ENCODE measurements around the gene LPAR2. TPM values are rescaled to one million over a fixed set of nuclear protein-coding genes. Genes with fewer than 3 reads are reported as not detected.

LPAR2 gene
- total and polyA plus RNA-seq, 2 experiments from 2014 or later = 39.4 to 63.1 TPM

DNA sequence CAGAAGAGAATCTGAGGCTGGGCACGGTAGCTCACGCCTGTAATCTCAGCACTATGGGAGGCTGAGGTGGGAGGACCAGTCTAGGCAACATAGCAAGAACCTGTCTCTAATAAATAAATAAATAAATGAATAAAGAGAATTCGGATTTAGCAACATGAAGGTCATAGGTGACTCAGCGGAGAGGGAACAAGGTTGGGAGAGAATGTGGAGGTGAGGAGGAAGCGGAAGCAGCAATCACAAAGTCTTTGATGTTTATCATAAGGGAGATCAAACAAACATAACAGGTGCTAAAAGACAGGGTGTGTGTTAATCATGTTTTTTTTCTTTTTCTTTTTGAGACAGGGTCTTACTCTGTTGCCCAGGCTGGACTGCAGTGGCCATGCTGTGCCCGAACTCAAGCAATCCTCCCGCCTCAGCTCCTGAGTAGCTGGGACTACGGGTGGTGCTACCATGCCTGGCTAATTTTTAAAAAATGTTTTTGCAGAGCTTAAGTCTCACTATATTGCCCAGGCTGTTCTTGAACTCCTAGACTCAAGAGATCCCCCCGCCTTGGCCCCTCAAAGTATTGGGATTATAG lies 25.8 kb downstream of the LPAR2 start:
- TF ChIP-seq CREB1 (CRISPR knock-in tag; IDR thresholded peaks at IDR 0.05; ENCODE audit: low read depth) = no peak
- no peak for TF ChIP-seq POLR2AphosphoS5 (IDR thresholded peaks at IDR 0.05; ENCODE audit: low read depth)
- Histone ChIP-seq H3K4me2 (0 out of 2 replicates have a peak overlapping the region, but pooled peaks have one; percentile 16), H2AFZ (no peak overlapping the region), H3F3A (replicated peaks; ENCODE audit: low read depth) (no peaks in the 10 kb centered on the region), H3K79me2 (replicated peaks; ENCODE audit: insufficient read depth) (no peaks in the 10 kb centered on the region), H3K27me3 (ENCODE audit: insufficient read depth) (no peaks in the 10 kb centered on the region), H3K4me1 (ENCODE audit: insufficient read depth) (peaks cover 16% of the 10 kb centered on the region; the same call in 1 of the 2 replicates), H3K4me3 (no peak overlapping the region), H3K36me3 (ENCODE audit: insufficient read depth) (no peaks in the 10 kb centered on the region), H3K27ac (ENCODE audit: low read depth) (peak overlapping the region; percentile 57; the same call in 1 of the 2 replicates), H3K9me2 (ENCODE audit: insufficient read depth) (0 out of 2 replicates have a peak, but pooled peaks cover 5% of the 10 kb centered on the region), H4K20me1 (replicated peaks; ENCODE audit: insufficient read depth) (no peaks in the 10 kb centered on the region)
- Mint-ChIP-seq H3K4me1 (peaks cover 23% of the 10 kb centered on the region), H3K4me3 (no peak overlapping the region; the same call in 2 of the 3 replicates), H3K27ac (peak overlapping the region; percentile 69; the same call in 1 of the 2 replicates), H3K9me3 (no peaks in the 10 kb centered on the region), H3K36me3 (ENCODE audit: low read depth) (no peaks in the 10 kb centered on the region), H3K27me3 (ENCODE audit: insufficient read depth, low read depth, poor library complexity) (peaks cover 6% of the 10 kb centered on the region)
- DNase-seq (ENCODE audit: low spot score) (no peak), ATAC-seq (peak; percentile 27)

DNA sequence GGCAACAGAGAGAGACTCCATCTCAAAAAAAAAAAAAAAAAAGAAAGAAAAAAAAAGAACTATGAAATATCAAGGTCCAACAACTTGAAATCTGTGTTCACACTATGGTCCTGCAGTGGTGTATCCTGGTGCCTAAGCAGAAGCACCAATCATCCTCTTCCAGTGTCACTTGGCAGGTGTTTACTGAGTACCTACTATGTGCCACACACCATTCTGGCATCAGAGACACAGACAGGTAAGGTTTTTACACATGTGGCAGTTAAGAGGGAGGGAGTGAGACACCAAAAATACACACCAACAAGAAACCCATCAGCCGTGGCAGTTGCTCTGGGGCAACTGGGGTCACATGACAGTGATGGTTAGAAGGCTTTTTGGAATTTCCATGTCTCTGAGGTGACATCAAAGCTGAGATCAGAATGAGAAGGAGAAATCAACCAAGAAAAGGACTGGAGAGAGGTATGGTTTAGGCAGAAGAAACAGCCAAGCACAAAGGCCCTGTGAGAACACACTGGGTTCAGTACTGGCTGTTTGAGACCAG lies 27.2 kb downstream of the LPAR2 start:
- no peak for DNase-seq (ENCODE audit: low spot score)
- no peaks in the 10 kb centered on the region for H3K27me3 Mint-ChIP-seq (ENCODE audit: insufficient read depth, low read depth, poor library complexity)
- Histone ChIP-seq H3K27me3 (ENCODE audit: insufficient read depth) (no peaks in the 10 kb centered on the region), H3K4me3 (no peak overlapping the region), H3K36me3 (ENCODE audit: insufficient read depth) (no peaks in the 10 kb centered on the region), H3K4me2 (no peak overlapping the region), H4K20me1 (replicated peaks; ENCODE audit: insufficient read depth) (no peaks in the 10 kb centered on the region), H2AFZ (no peak overlapping the region), H3K27ac (ENCODE audit: low read depth) (no peak overlapping the region), H3K4me1 (ENCODE audit: insufficient read depth) (peaks cover 16% of the 10 kb centered on the region; the same call in 1 of the 2 replicates), H3K9me2 (ENCODE audit: insufficient read depth) (0 out of 2 replicates have a peak, but pooled peaks cover 5% of the 10 kb centered on the region), H3K79me2 (replicated peaks; ENCODE audit: insufficient read depth) (no peaks in the 10 kb centered on the region), H3F3A (replicated peaks; ENCODE audit: low read depth) (no peaks in the 10 kb centered on the region)
- TF ChIP-seq, protein P1, sequence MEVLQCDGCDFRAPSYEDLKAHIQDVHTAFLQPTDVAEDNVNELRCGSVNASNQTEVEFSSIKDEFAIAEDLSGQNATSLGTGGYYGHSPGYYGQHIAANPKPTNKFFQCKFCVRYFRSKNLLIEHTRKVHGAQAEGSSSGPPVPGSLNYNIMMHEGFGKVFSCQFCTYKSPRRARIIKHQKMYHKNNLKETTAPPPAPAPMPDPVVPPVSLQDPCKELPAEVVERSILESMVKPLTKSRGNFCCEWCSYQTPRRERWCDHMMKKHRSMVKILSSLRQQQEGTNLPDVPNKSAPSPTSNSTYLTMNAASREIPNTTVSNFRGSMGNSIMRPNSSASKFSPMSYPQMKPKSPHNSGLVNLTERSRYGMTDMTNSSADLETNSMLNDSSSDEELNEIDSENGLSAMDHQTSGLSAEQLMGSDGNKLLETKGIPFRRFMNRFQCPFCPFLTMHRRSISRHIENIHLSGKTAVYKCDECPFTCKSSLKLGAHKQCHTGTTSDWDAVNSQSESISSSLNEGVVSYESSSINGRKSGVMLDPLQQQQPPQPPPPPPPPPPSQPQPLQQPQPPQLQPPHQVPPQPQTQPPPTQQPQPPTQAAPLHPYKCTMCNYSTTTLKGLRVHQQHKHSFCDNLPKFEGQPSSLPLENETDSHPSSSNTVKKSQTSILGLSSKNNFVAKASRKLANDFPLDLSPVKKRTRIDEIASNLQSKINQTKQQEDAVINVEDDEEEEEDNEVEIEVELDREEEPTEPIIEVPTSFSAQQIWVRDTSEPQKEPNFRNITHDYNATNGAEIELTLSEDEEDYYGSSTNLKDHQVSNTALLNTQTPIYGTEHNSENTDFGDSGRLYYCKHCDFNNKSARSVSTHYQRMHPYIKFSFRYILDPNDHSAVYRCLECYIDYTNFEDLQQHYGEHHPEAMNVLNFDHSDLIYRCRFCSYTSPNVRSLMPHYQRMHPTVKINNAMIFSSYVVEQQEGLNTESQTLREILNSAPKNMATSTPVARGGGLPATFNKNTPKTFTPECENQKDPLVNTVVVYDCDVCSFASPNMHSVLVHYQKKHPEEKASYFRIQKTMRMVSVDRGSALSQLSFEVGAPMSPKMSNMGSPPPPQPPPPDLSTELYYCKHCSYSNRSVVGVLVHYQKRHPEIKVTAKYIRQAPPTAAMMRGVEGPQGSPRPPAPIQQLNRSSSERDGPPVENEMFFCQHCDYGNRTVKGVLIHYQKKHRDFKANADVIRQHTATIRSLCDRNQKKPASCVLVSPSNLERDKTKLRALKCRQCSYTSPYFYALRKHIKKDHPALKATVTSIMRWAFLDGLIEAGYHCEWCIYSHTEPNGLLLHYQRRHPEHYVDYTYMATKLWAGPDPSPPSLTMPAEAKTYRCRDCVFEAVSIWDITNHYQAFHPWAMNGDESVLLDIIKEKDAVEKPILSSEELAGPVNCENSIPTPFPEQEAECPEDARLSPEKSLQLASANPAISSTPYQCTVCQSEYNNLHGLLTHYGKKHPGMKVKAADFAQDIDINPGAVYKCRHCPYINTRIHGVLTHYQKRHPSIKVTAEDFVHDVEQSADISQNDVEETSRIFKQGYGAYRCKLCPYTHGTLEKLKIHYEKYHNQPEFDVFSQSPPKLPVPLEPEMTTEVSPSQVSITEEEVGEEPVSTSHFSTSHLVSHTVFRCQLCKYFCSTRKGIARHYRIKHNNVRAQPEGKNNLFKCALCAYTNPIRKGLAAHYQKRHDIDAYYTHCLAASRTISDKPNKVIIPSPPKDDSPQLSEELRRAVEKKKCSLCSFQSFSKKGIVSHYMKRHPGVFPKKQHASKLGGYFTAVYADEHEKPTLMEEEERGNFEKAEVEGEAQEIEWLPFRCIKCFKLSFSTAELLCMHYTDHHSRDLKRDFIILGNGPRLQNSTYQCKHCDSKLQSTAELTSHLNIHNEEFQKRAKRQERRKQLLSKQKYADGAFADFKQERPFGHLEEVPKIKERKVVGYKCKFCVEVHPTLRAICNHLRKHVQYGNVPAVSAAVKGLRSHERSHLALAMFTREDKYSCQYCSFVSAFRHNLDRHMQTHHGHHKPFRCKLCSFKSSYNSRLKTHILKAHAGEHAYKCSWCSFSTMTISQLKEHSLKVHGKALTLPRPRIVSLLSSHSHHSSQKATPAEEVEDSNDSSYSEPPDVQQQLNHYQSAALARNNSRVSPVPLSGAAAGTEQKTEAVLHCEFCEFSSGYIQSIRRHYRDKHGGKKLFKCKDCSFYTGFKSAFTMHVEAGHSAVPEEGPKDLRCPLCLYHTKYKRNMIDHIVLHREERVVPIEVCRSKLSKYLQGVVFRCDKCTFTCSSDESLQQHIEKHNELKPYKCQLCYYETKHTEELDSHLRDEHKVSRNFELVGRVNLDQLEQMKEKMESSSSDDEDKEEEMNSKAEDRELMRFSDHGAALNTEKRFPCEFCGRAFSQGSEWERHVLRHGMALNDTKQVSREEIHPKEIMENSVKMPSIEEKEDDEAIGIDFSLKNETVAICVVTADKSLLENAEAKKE (CRISPR knock-in tag; IDR thresholded peaks at IDR 0.05) = no peak
- TF ChIP-seq, protein P2, sequence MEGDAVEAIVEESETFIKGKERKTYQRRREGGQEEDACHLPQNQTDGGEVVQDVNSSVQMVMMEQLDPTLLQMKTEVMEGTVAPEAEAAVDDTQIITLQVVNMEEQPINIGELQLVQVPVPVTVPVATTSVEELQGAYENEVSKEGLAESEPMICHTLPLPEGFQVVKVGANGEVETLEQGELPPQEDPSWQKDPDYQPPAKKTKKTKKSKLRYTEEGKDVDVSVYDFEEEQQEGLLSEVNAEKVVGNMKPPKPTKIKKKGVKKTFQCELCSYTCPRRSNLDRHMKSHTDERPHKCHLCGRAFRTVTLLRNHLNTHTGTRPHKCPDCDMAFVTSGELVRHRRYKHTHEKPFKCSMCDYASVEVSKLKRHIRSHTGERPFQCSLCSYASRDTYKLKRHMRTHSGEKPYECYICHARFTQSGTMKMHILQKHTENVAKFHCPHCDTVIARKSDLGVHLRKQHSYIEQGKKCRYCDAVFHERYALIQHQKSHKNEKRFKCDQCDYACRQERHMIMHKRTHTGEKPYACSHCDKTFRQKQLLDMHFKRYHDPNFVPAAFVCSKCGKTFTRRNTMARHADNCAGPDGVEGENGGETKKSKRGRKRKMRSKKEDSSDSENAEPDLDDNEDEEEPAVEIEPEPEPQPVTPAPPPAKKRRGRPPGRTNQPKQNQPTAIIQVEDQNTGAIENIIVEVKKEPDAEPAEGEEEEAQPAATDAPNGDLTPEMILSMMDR (conservative IDR thresholded peaks at IDR 0.05; ENCODE audit: low read depth in 2 of 2) = no peak
- TF ChIP-seq ZNF331 (CRISPR knock-in tag; IDR thresholded peaks at IDR 0.05; ENCODE audit: low read depth) (no peak), EZH2phosphoT487 (IDR thresholded peaks at IDR 0.05; ENCODE audit: unreplicated experiment) (no peak), STAT1 (IDR thresholded peaks at IDR 0.05; ENCODE audit: unreplicated experiment) (no peak), ZNF114 (CRISPR knock-in tag; IDR thresholded peaks at IDR 0.05) (no peak), JUNB (IDR thresholded peaks at IDR 0.05; ENCODE audit: unreplicated experiment) (no peak), CREB1 (CRISPR knock-in tag; IDR thresholded peaks at IDR 0.05; ENCODE audit: low read depth) (no peak), POLR2AphosphoS5 (IDR thresholded peaks at IDR 0.05; ENCODE audit: low read depth) (no peak), NANOG (IDR thresholded peaks at IDR 0.05; ENCODE audit: borderline replicate concordance) (no peak), EZH2 (IDR thresholded peaks at IDR 0.05; ENCODE audit: low read depth, unreplicated experiment) (no peak)
- TF ChIP-seq, protein P3, sequence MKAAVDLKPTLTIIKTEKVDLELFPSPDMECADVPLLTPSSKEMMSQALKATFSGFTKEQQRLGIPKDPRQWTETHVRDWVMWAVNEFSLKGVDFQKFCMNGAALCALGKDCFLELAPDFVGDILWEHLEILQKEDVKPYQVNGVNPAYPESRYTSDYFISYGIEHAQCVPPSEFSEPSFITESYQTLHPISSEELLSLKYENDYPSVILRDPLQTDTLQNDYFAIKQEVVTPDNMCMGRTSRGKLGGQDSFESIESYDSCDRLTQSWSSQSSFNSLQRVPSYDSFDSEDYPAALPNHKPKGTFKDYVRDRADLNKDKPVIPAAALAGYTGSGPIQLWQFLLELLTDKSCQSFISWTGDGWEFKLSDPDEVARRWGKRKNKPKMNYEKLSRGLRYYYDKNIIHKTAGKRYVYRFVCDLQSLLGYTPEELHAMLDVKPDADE (IDR thresholded peaks at IDR 0.05) = no peak
- peaks cover 19% of the 10 kb centered on the region for H3K4me1 Mint-ChIP-seq
- no peak overlapping the region for H3K4me3 Mint-ChIP-seq
- no peaks in the 10 kb centered on the region for H3K36me3 Mint-ChIP-seq (ENCODE audit: low read depth)
- no peak overlapping the region for H3K27ac Mint-ChIP-seq
- no peaks in the 10 kb centered on the region for H3K9me3 Mint-ChIP-seq
- ATAC-seq = no peak

All from GM23338 (cell line).